Measurements from ENCODE around the gene OR52E4. TPM values are rescaled to one million over a fixed set of nuclear protein-coding genes. Genes with fewer than 3 reads are reported as not detected.
A peak's percentile ranks its signal among the peaks of the same experiment; 100 is the strongest.

OR52E4 gene
- polyA plus RNA-seq (2012; ENCODE audit: insufficient read depth, insufficient read length): not detected

GRCh38 chr11:5880329-5880728 lies at the start of gene OR52E4:
OR52E4 (plus strand) TSS chr11:5880629; CDS start chr11:5884293, 3,664 bp downstream.
- H3K4me3 ChIP-seq (ENCODE audit: low read length): no peak within 1 kb of the TSS
- no peak for DNase-seq (ENCODE audit: low read depth, low spot score)

- H3K4me3 ChIP-seq (ENCODE audit: low read length): no peak overlapping the region
- DNase-seq (ENCODE audit: low read depth, low spot score): no peak
Measured at GRCh38 chr11:5831196-5831829, 49.1 kb upstream of the OR52E4 start.

- DNase-seq (ENCODE audit: low read depth, low spot score): no peak
- H3K4me3 ChIP-seq (ENCODE audit: low read length): no peak overlapping the region
Measured at GRCh38 chr11:5833446-5833845, 47.0 kb upstream of the OR52E4 start.

GRCh38 chr11:5837695-5838094 lies 42.7 kb upstream of the OR52E4 start:
- H3K4me3 ChIP-seq (ENCODE audit: low read length): no peak overlapping the region
- no peak for DNase-seq (ENCODE audit: low read depth, low spot score)

GRCh38 chr11:5841797-5842196 lies 38.6 kb upstream of the OR52E4 start, which contains the start of gene OR52E6:
OR52E6 (minus strand) TSS chr11:5841897; CDS start chr11:5841897, 0 bp downstream.
- DNase-seq (ENCODE audit: low read depth, low spot score): no peak
- no peak within 1 kb of the TSS for H3K4me3 ChIP-seq (ENCODE audit: low read length)

- H3K4me3 ChIP-seq (ENCODE audit: low read length): no peak overlapping the region
- DNase-seq (ENCODE audit: low read depth, low spot score): no peak
Measured at GRCh38 chr11:5846701-5847100, 33.7 kb upstream of the OR52E4 start.

GRCh38 chr11:5847711-5848110 lies 32.7 kb upstream of the OR52E4 start:
- peak; percentile 77 for DNase-seq (ENCODE audit: low read depth, low spot score)
- H3K4me3 ChIP-seq (ENCODE audit: low read length): no peak overlapping the region

GRCh38 chr11:5851002-5851401 lies 29.4 kb upstream of the OR52E4 start:
- H3K4me3 ChIP-seq (ENCODE audit: low read length): no peak overlapping the region
- peak; percentile 33 for DNase-seq (ENCODE audit: low read depth, low spot score)

GRCh38 chr11:5857590-5857989 lies 22.8 kb upstream of the OR52E4 start, which contains the start of gene OR52E8:
OR52E8 (minus strand) TSS chr11:5857690; CDS start chr11:5857690, 0 bp downstream.
- no peak for DNase-seq (ENCODE audit: low read depth, low spot score)
- H3K4me3 ChIP-seq (ENCODE audit: low read length): no peak within 1 kb of the TSS

GRCh38 chr11:5865826-5866225 lies 14.6 kb upstream of the OR52E4 start:
- no peak for DNase-seq (ENCODE audit: low read depth, low spot score)
- H3K4me3 ChIP-seq (ENCODE audit: low read length): no peak overlapping the region

GRCh38 chr11:5878564-5878963 lies 1.9 kb upstream of the OR52E4 start:
- DNase-seq (ENCODE audit: low read depth, low spot score): no peak

GRCh38 chr11:5881756-5882155 lies 1.3 kb downstream of the OR52E4 start:
- no peak overlapping the region for H3K4me3 ChIP-seq (ENCODE audit: low read length)
- DNase-seq (ENCODE audit: low read depth, low spot score): no peak

More at GRCh38 chr11:5878564-5878963, 1.9 kb upstream of the OR52E4 start:
- H3K4me3 ChIP-seq (ENCODE audit: low read length): no peak overlapping the region

- H3K4me3 ChIP-seq (ENCODE audit: low read length): no peak overlapping the region
- no peak for DNase-seq (ENCODE audit: low read depth, low spot score)
Measured at GRCh38 chr11:5887172-5887571, 6.7 kb downstream of the OR52E4 start.

GRCh38 chr11:5887661-5888060 lies 7.2 kb downstream of the OR52E4 start:
- H3K4me3 ChIP-seq (ENCODE audit: low read length): no peak overlapping the region
- DNase-seq (ENCODE audit: low read depth, low spot score): no peak

GRCh38 chr11:5891216-5891800 lies 10.9 kb downstream of the OR52E4 start:
- DNase-seq (ENCODE audit: low read depth, low spot score): peak; percentile 17
- no peak overlapping the region for H3K4me3 ChIP-seq (ENCODE audit: low read length)

GRCh38 chr11:5892908-5893307 lies 12.5 kb downstream of the OR52E4 start, which contains the start of gene OR52E5:
OR52E5 (plus strand) TSS chr11:5893208; CDS start chr11:5900777, 7,569 bp downstream.
- H3K4me3 ChIP-seq (ENCODE audit: low read length): no peak within 1 kb of the TSS
- DNase-seq (ENCODE audit: low read depth, low spot score): no peak

GRCh38 chr11:5899534-5899933 lies 19.1 kb downstream of the OR52E4 start:
- H3K4me3 ChIP-seq (ENCODE audit: low read length): no peak overlapping the region
- DNase-seq (ENCODE audit: low read depth, low spot score): no peak

- DNase-seq (ENCODE audit: low read depth, low spot score): no peak
- no peak overlapping the region for H3K4me3 ChIP-seq (ENCODE audit: low read length)
Measured at GRCh38 chr11:5910540-5910939, 30.1 kb downstream of the OR52E4 start.

GRCh38 chr11:5922749-5923426 lies 42.5 kb downstream of the OR52E4 start:
- no peak for DNase-seq (ENCODE audit: low read depth, low spot score)
- H3K4me3 ChIP-seq (ENCODE audit: low read length): no peak overlapping the region

- H3K4me3 ChIP-seq (ENCODE audit: low read length): no peak overlapping the region
- no peak for DNase-seq (ENCODE audit: low read depth, low spot score)
Measured at GRCh38 chr11:5923427-5923776, 43.0 kb downstream of the OR52E4 start.

Data from Jurkat, Clone E6-1 (cell line).